Measurements from ENCODE around the gene ALAS1. TPM values are rescaled to one million over a fixed set of nuclear protein-coding genes. Genes with fewer than 3 reads are reported as not detected.

Gene ALAS1
- total and polyA plus RNA-seq, 9 of the 15 experiments (the other 6 are each of a cell fraction or from before 2014, with no cell fraction given), result 21.4 to 49.5 (median 34.4) TPM

DNA sequence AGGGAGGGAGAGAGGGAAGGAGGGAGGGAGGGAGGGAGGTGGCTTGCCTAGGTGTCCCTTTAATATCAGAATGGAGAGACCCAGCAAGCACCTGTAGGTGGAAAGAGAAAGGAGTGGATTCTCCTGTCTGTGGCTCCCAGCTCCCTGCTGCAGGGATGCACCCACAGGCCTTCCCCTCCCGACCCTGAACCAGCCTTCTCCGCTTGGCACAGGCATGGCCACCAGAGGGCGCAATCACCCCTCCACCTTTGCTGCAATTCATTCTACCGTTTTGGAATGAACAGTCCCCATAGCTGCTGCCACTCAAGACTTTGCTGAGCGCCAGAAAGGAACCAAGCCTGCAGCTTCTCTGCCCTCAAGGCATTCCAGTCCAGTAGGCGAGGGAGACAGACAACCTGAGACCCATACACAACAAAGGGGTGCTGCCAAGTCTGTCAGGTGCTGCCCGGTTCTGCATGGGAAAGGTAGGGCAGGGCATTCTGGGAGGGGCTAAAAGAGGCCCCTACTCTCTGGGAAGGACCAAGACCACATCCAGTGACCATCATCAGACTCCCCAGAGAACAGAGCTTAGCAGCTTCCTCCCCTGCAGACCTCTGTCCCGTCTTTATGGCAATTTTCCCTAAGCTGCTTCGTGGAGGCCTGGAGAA is 22.5 kb downstream of the ALAS1 start (continued):
- TF ChIP-seq, protein P1, sequence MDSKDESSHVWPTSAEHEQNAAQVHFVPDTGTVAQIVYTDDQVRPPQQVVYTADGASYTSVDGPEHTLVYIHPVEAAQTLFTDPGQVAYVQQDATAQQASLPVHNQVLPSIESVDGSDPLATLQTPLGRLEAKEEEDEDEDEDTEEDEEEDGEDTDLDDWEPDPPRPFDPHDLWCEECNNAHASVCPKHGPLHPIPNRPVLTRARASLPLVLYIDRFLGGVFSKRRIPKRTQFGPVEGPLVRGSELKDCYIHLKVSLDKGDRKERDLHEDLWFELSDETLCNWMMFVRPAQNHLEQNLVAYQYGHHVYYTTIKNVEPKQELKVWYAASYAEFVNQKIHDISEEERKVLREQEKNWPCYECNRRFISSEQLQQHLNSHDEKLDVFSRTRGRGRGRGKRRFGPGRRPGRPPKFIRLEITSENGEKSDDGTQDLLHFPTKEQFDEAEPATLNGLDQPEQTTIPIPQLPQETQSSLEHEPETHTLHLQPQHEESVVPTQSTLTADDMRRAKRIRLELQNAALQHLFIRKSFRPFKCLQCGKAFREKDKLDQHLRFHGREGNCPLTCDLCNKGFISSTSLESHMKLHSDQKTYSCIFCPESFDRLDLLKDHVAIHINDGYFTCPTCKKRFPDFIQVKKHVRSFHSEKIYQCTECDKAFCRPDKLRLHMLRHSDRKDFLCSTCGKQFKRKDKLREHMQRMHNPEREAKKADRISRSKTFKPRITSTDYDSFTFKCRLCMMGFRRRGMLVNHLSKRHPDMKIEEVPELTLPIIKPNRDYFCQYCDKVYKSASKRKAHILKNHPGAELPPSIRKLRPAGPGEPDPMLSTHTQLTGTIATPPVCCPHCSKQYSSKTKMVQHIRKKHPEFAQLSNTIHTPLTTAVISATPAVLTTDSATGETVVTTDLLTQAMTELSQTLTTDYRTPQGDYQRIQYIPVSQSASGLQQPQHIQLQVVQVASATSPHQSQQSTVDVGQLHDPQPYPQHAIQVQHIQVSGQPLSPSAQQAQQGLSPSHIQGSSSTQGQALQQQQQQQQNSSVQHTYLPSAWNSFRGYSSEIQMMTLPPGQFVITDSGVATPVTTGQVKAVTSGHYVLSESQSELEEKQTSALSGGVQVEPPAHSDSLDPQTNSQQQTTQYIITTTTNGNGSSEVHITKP (IDR thresholded peaks at IDR 0.05; ENCODE audit: partially characterized antibody), result no peak
- TF ChIP-seq ZNF212 (CRISPR knock-in tag; IDR thresholded peaks at IDR 0.05) (no peak), MYNN (IDR thresholded peaks at IDR 0.05) (no peak), MYNN (CRISPR knock-in tag; IDR thresholded peaks at IDR 0.05) (no peak), ZNF696 (CRISPR knock-in tag; conservative IDR thresholded peaks at IDR 0.05) (no peak), PCBP1 (IDR thresholded peaks at IDR 0.05; ENCODE audit: low read depth, low read length, poor library complexity, severe bottlenecking) (no peak), CHAMP1 (IDR thresholded peaks at IDR 0.05) (no peak), PTRF (tag; IDR thresholded peaks at IDR 0.05) (no peak), ZNF507 (tag; conservative IDR thresholded peaks at IDR 0.05) (no peak), SIRT6 (IDR thresholded peaks at IDR 0.05; ENCODE audit: low read depth, low read length) (no peak), ZBTB43 (CRISPR knock-in tag; IDR thresholded peaks at IDR 0.05) (no peak), MCM7 (IDR thresholded peaks at IDR 0.05) (no peak)
- TF ChIP-seq, protein P2, sequence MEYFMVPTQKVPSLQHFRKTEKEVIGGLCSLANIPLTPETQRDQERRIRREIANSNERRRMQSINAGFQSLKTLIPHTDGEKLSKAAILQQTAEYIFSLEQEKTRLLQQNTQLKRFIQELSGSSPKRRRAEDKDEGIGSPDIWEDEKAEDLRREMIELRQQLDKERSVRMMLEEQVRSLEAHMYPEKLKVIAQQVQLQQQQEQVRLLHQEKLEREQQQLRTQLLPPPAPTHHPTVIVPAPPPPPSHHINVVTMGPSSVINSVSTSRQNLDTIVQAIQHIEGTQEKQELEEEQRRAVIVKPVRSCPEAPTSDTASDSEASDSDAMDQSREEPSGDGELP (CRISPR knock-in tag; IDR thresholded peaks at IDR 0.05; ENCODE audit: borderline replicate concordance), result peak; percentile 21; the same call in 1 of the 2 replicates

Measured in K562 (cell line).